ENCODE data around the gene EYA3.

DNA sequence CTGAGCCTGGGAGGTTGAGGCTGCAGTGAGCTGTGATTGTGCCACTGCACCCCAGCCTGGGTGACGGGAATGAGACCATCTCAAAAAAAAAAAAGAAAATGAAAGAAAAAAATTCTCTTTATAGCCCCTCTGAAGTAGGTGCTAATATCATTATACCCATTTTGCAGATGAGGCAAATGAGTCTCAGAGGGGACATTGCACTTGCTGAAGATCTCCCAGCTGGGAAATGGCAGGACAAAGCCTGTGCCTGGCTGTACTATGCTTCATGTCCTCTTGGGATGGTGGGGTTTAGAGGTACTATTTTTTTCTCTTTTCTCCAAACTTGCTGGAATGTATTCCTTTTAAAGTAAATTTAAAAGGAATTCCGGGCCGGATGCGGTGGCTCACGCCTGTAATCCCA is 152.0 kb downstream of the EYA3 start:
- TF ChIP-seq POLR2AphosphoS5 (IDR thresholded peaks at IDR 0.05; ENCODE audit: low read depth, low read length) (no peak), TAF1 (IDR thresholded peaks at IDR 0.05; ENCODE audit: borderline replicate concordance, low read depth, low read length) (no peak), POLR2A (IDR thresholded peaks at IDR 0.05; ENCODE audit: low read depth, low read length) (no peak)
